ENCODE results near the gene ASB4. TPM values are rescaled to one million over a fixed set of nuclear protein-coding genes. Genes with fewer than 3 reads are reported as not detected.
"Not testable (repeated sequence)": the region's sequence is repeated elsewhere in the genome, so short reads cannot be mapped to it uniquely, and the experiment has no call there.

The ASB4 gene
- total RNA-seq, 4 donors from 2014 or later = 1.4 to 27.3 (median 17.9) TPM

- DNase-seq (no peak), ATAC-seq (no peak)
- Histone ChIP-seq H3K27ac (no peak overlapping the region), H3K4me1 (peaks cover 0 to 3% of the 10 kb centered on the region in 2 donors), H3K9me3 (no peaks in the 10 kb centered on the region), H3K4me3 (no peak overlapping the region), H3K36me3 (peaks cover 0 to 3% of the 10 kb centered on the region in 2 donors), H3K27me3 (no peaks in the 10 kb centered on the region)
- TF ChIP-seq CTCF (IDR thresholded peaks at IDR 0.05 in 4 of 5, conservative IDR thresholded peaks at IDR 0.05 in 1 of 5) (no peak), POLR2A (IDR thresholded peaks at IDR 0.05) (no peak)
- intact Hi-C loops (cut with DNase I; ENCODE audit: low total_unique reads) = no loop called here
- in situ Hi-C loops (cut with MboI; ENCODE audit: low sequenced_read_pairs in 4 of 4) = loop anchor here in 2 of 4 donors (10.0 to 25.0 kb wide), 2 partner anchors 192 to 360 kb away; no protein-coding TSS in a partner anchor
Measured at GRCh38 chr7:95502403-95502802, 16.7 kb downstream of the ASB4 start.

- intact Hi-C loops (cut with DNase I; ENCODE audit: low total_unique reads) = no loop called here
- TF ChIP-seq POLR2A (IDR thresholded peaks at IDR 0.05) = no peak
- TF ChIP-seq CTCF (IDR thresholded peaks at IDR 0.05 in 4 of 5, conservative IDR thresholded peaks at IDR 0.05 in 1 of 5) = no peak
- H3K27ac ChIP-seq = no peak overlapping the region
Measured at GRCh38 chr7:95503271-95504131, 17.8 kb downstream of the ASB4 start.

DNA sequence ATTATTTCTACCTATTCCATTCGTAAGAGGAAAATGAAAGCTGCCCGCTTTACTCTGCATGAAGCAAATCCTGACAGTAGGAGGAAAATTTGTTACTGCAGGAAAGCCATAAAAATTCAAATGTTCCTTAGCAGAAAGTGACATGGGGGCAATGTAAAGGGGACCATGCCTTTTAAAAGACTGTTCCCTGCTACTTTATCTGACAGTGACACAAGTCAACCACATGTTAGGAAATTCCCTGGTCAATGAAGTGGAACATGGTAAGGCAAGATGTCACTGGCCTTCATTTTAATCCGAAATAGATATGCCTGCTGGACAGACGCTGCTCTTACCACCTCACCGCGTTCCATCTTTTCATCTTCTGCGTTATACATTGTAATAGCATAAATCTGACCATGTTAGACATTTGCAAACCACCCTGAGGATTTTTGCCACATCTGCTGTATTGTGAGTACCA, 18.4 kb downstream of the ASB4 start:
- H3K27ac ChIP-seq; DNase-seq; H3K4me3 ChIP-seq; H3K4me1 ChIP-seq; H3K9me3 ChIP-seq; intact Hi-C loops (cut with DNase I; ENCODE audit: low total_unique reads); H3K27me3 ChIP-seq; ATAC-seq; H3K36me3 ChIP-seq: not testable (repeated sequence)
- in situ Hi-C loops (cut with MboI; ENCODE audit: low sequenced_read_pairs in 4 of 4) = loop anchor here in 2 of 4 donors (10.0 to 25.0 kb wide), 2 partner anchors 191 to 358 kb away; no protein-coding TSS in a partner anchor

More at GRCh38 chr7:95503271-95504131, 17.8 kb downstream of the ASB4 start:
- Histone ChIP-seq H3K9me3 (no peaks in the 10 kb centered on the region), H3K4me3 (no peak overlapping the region), H3K4me1 (peaks cover 0 to 3% of the 10 kb centered on the region in 2 donors), H3K27me3 (no peaks in the 10 kb centered on the region), H3K36me3 (no peaks in the 10 kb centered on the region)
- in situ Hi-C loops (cut with MboI; ENCODE audit: low sequenced_read_pairs in 4 of 4) = loop anchor here in 2 of 4 donors (10.0 to 25.0 kb wide), 2 partner anchors 191 to 359 kb away; no protein-coding TSS in a partner anchor
- ATAC-seq = no peak
- DNase-seq = no peak

DNA sequence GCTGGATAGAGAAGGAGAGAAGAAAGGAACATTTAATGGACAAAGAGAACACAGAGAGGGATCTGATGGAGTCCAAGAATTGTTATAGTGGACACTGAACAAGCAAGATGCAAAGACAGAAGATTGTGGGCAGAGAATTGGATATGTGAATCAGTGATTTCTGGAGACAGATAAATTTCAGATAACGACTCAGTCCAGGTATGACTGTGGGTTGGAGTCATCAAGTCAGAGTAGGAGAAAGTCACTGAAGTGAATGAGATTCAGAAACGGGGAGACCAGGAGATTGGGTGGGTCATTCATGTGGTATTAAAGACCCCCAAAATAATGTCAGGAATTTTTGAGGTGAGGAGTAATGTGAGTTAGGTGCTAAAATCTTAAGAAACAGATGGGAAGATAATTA, 23.0 kb downstream of the ASB4 start:
- no peaks in the 10 kb centered on the region for H3K27me3 ChIP-seq
- intact Hi-C loops (cut with DNase I; ENCODE audit: low total_unique reads) = no loop called here

More for the DNA sequence above, 23.0 kb downstream of the ASB4 start:
- no peak for DNase-seq
- Histone ChIP-seq H3K4me3 (no peak overlapping the region), H3K27ac (no peak overlapping the region), H3K4me1 (peaks cover 0 to 4% of the 10 kb centered on the region in 2 donors), H3K9me3 (no peaks in the 10 kb centered on the region), H3K36me3 (no peaks in the 10 kb centered on the region)
- TF ChIP-seq POLR2A (IDR thresholded peaks at IDR 0.05) (no peak), CTCF (IDR thresholded peaks at IDR 0.05 in 4 of 5, conservative IDR thresholded peaks at IDR 0.05 in 1 of 5) (no peak)
- no peak for ATAC-seq
- in situ Hi-C loops (cut with MboI; ENCODE audit: low sequenced_read_pairs in 4 of 4) = loop anchor here in 3 of 4 donors (5.0 to 25.0 kb wide), 3 partner anchors 184 to 354 kb away; no protein-coding TSS in a partner anchor
